ENCODE results near the gene RPL6. TPM values are rescaled to one million over a fixed set of nuclear protein-coding genes. Genes with fewer than 3 reads are reported as not detected.
"Not testable (repeated sequence)": the region's sequence is repeated elsewhere in the genome, so short reads cannot be mapped to it uniquely, and the experiment has no call there.

The RPL6 gene
- total RNA-seq, 4 donors from 2014 or later: 947 to 1,918 (median 1,526) TPM

DNA sequence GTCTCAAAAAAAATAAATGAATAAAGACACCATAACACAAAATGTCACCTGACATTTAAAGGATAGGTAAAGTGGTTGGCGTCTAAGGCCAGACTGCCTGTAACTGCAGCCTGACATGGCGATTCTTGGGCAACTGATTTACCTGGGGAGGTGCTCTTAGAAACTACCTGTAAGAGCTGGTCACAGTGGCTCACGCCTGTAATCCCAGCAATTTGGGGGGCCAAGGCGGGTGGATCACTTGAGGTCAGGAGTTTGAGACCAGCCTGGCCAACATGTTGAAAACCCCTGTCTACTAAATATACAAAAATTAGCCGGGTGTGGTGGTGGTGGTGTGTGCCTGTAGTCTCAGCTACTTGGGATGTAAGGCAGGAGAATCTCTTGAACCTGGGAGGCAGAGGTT, 8.4 kb downstream of the RPL6 start:
- Histone ChIP-seq H3K9me3 (no peaks in the 10 kb centered on the region), H3K27me3 (no peaks in the 10 kb centered on the region), H3K4me3 (no peak overlapping the region), H3K4me1 (no peaks in the 10 kb centered on the region), H3K36me3 (peaks cover 2 to 25% of the 10 kb centered on the region in 2 donors), H3K27ac (no peak overlapping the region)
- WGBS, 2 donors (ENCODE audit: low coverage in 1 of 2): 89 to 94% methylated on average over 4 to 5 of the region's 5 CpGs
- no peak for ATAC-seq
- TF ChIP-seq, protein P1, sequence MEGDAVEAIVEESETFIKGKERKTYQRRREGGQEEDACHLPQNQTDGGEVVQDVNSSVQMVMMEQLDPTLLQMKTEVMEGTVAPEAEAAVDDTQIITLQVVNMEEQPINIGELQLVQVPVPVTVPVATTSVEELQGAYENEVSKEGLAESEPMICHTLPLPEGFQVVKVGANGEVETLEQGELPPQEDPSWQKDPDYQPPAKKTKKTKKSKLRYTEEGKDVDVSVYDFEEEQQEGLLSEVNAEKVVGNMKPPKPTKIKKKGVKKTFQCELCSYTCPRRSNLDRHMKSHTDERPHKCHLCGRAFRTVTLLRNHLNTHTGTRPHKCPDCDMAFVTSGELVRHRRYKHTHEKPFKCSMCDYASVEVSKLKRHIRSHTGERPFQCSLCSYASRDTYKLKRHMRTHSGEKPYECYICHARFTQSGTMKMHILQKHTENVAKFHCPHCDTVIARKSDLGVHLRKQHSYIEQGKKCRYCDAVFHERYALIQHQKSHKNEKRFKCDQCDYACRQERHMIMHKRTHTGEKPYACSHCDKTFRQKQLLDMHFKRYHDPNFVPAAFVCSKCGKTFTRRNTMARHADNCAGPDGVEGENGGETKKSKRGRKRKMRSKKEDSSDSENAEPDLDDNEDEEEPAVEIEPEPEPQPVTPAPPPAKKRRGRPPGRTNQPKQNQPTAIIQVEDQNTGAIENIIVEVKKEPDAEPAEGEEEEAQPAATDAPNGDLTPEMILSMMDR (IDR thresholded peaks at IDR 0.05): no peak

DNA sequence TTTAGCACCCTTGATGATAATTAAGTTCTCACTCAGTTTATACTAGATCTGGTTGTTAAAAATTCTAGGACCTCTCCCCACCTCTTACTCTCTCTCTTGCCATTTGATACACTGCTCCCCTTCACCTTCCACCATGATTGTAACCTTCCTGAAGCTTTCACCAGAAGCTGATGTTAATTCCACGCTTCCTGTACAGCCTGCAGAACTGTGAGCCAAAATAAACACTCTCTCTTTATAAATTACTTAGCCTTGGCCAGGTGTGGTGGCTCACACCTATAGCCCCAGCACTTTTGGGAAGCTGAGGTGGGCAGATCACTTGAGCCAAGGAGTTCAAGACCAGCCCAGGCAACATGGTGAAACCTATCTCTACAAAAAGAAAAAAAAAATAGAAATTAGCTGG, 16.1 kb downstream of the RPL6 start:
- Histone ChIP-seq H3K27me3 (no peaks in the 10 kb centered on the region), H3K4me1 (no peaks in the 10 kb centered on the region), H3K36me3 (no peaks in the 10 kb centered on the region), H3K4me3 (no peak overlapping the region), H3K27ac (no peak overlapping the region), H3K9me3 (no peaks in the 10 kb centered on the region)
- 43 to 80% methylated on average over 1 of the region's 1 CpG for WGBS, 2 donors (ENCODE audit: low coverage in 1 of 2)
- TF ChIP-seq POLR2A (IDR thresholded peaks at IDR 0.05): no peak
- TF ChIP-seq, protein P1 (IDR thresholded peaks at IDR 0.05): no peak
- TF ChIP-seq POLR2AphosphoS5 (IDR thresholded peaks at IDR 0.05): no peak
- no peak for TF ChIP-seq EP300 (IDR thresholded peaks at IDR 0.05)
- no peak for ATAC-seq

DNA sequence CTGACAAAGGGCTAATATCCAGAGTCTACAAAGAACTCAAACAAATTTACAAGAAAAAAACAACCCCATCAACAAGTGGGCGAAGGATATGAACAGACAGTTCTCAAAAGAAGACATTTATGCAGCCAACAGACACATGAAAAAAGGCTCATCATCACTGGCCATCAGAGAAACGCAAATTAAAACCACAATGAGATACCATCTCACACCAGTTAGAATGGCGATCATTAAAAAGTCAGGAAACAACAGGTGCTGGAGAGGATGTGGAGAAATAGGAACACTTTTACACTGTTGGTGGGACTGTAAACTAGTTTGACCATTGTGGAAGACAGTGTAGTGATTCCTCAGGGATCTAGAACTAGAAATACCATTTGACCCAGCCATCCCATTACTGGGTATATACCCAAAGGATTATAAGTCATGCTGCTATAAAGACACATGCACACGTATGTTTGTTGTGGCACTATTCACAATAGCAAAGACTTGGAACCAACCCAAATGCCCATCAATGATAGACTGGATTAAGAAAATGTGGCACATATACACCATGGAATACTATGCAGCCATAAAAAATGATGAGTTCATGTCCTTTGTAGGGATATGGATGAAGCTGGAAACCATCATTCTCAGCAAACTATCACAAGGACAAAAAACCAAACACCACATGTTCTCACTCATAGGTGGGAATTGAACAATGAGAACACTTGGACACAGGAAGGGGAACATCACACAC, 19.3 kb downstream of the RPL6 start:
- not testable (repeated sequence) for H3K27ac ChIP-seq, H3K4me1 ChIP-seq, H3K27me3 ChIP-seq, H3K4me3 ChIP-seq, H3K9me3 ChIP-seq, ATAC-seq, H3K36me3 ChIP-seq
- WGBS, 2 donors (ENCODE audit: low coverage in 1 of 2): 53 to 79% methylated on average over 2 to 4 of the region's 4 CpGs

DNA sequence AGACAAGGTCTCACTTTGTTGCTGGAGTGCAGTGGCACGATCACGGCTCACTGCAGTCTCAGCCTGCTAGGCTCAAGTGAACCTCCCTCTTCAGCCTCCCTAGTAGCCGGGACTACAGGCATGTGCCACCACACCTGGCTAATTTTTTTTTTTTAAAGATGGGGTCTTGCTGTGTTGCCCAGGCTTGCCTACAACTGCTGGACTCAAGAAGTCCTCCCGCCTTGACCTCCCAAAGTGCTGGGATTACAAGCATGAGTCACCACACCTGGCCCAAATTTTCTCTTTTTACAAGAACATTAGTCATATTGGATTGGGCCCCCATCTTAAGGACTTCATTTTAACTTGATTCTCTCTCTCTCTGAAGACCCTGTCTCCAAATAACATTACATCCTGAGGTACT, 20.2 kb downstream of the RPL6 start:
- Histone ChIP-seq H3K36me3 (no peaks in the 10 kb centered on the region), H3K27me3 (no peaks in the 10 kb centered on the region), H3K4me3 (no peak overlapping the region), H3K27ac (no peak overlapping the region), H3K9me3 (no peaks in the 10 kb centered on the region), H3K4me1 (peaks cover 0 to 8% (median 0%) of the 10 kb centered on the region in 3 donors)
- ATAC-seq: no peak
- 83 to 87% methylated on average over 1 to 4 of the region's 4 CpGs for WGBS, 2 donors (ENCODE audit: low coverage in 1 of 2)
- TF ChIP-seq EP300 (IDR thresholded peaks at IDR 0.05): no peak
- no peak for TF ChIP-seq POLR2AphosphoS5 (IDR thresholded peaks at IDR 0.05)
- TF ChIP-seq, protein P1 (IDR thresholded peaks at IDR 0.05): no peak
- TF ChIP-seq POLR2A (IDR thresholded peaks at IDR 0.05): no peak

DNA sequence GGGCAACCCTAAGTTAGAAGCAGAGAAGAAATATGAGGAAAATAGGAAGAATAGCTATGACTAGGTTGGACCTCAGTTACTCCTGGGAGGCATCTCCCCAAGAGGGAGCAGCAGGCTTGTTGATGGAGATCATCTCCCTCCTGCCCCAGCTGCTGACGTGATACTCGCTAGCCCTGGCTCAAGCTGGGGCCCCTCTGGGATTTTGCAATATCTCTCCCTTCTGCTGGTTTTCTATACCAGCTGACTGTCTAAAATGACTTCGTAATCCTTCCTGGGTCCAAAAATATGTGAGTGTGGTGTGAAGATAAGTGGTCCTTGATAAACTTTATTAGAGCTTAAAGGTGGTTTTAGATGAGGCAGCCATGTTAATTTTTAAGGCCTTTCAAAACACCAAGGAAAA, 22.7 kb downstream of the RPL6 start:
- Histone ChIP-seq H3K4me1 (peaks cover 0 to 14% (median 0%) of the 10 kb centered on the region in 3 donors), H3K4me3 (no peak overlapping the region), H3K27ac (no peak overlapping the region), H3K9me3 (no peaks in the 10 kb centered on the region), H3K27me3 (no peaks in the 10 kb centered on the region), H3K36me3 (no peaks in the 10 kb centered on the region)
- ATAC-seq: no peak
- WGBS, 2 donors (ENCODE audit: low coverage in 1 of 2): 52 to 68% methylated on average over 2 to 3 of the region's 3 CpGs
- TF ChIP-seq EP300 (IDR thresholded peaks at IDR 0.05): no peak
- no peak for TF ChIP-seq POLR2A (IDR thresholded peaks at IDR 0.05)
- TF ChIP-seq, protein P1 (IDR thresholded peaks at IDR 0.05): no peak
- no peak for TF ChIP-seq POLR2AphosphoS5 (IDR thresholded peaks at IDR 0.05)
